GM19324 (cell line): ENCODE measurements around the gene APOL4.
"Not testable (repeated sequence)": the region's sequence is repeated elsewhere in the genome, so short reads cannot be mapped to it uniquely, and the experiment has no call there.

Experiments
- ATAC-seq: cut with Tn5 transposase; IDR thresholded peaks from one replicate; pipeline ENCODE4 v1.9.1; 2021; ENCODE audit warnings: mild to moderate bottlenecking, moderate library complexity; ENCODE audit not compliant: unreplicated experiment, low FRiP score

Gene APOL4

DNA sequence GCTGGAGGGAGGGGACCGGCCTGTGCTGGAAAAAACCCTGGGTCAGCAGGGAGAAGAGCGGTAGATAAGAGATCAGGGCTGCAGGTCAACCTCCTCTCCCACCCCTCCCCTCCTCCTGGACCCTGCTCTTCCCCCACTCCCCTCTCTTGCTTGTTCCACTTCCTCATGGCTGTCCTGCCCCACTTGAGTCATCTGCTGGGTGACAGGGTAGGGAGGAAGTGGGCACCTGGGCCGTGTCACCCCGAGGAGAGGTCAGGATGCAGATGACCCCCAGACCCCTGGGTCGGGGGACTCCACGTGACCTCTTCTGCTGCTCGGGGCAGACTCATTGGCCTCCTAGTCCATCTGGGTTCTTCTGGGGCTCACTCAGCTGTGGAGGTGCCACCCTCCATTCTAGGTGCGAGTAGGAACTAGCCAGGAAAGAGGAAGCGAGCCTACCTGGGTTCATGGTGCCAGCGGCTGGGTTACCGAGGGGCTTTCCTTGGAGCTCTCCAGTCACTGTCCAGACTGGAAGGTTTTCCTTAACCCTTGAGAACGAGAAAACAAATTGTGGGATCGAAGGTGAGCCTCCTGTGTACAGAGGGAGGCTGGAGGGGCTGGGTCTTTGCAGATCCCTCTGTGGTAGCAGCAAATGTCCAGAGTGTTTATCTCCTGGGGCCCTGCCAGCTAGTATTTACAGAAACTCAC lies 31.2 kb upstream of the APOL4 start:
- no peak for ATAC-seq

DNA sequence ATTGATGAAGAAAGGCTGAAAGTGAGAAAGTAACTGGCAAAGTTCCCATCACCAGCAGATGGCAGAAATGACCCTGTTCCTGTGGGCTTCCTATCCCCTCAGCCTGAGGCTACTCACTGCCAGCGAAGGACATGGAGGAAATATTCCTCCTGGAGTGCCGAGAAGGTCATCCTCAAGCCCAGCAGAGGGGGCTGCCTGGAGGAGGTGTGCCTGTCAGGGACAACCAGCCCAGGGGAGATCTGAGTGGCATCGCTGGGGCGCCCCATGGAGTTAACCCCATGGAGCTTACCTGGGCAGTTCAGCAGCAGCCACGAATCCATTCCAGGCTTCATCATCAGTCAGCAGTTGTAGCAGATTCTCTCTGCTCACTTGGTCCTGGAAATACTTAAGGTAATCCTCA lies 29.4 kb upstream of the APOL4 start:
- ATAC-seq: not testable (repeated sequence)

DNA sequence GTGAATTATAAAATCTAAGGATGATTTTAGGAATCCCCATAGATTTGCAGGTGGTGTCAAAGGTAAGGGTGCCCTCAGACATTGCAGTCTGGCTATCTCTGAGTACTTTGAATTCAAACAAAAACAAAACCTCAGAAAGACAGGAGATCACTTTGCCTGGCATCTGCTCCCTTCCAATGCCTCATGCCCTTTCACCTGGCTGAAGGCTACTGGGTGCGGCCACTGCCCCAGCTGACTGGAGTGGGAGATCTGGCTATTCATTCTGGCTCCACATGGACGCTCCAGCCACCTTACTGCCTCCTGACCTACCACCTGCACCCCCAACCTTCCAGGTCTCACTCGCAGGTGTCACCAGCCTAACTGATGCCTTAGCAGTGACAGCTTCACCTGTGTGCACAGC lies 28.0 kb upstream of the APOL4 start:
- ATAC-seq: not testable (repeated sequence)

DNA sequence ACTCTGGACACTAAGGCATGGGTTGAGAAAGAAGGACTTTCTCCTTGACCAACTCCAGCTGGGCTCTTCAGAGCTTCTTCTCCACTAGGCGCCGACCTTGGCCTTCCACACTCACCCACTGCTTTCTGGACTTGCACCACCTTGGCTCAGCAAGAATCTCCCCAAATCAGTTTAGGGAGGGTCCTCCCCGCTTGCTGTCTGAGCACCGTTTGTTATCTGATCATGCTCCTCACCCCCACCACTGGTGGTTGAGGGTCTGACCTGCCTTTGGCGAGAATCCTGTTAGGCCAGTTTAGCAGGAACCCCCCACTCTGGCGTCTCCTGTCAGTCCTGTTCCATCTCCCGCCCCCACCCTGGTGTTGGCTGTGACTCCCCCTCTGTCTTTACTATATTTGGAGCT lies 27.3 kb upstream of the APOL4 start:
- ATAC-seq: no peak

DNA sequence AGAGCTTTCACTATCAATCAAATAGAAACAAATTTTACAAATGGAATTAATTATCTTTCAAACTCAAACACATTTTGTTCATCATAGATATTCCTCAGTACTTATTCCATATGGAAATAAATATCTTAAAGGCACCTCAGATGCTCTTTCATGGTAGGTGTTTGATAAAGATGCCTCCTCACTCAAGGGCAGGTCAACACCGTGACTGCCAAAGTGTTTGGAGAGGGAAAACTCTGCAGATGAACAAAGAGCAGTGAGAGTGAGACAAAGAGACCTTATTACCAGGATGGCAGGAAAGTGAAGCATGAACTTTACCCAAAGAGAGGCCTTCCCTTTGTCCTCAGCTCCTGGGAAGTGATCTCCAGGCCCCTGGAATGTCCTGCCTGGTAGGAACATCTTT lies 26.8 kb upstream of the APOL4 start:
- not testable (repeated sequence) for ATAC-seq

DNA sequence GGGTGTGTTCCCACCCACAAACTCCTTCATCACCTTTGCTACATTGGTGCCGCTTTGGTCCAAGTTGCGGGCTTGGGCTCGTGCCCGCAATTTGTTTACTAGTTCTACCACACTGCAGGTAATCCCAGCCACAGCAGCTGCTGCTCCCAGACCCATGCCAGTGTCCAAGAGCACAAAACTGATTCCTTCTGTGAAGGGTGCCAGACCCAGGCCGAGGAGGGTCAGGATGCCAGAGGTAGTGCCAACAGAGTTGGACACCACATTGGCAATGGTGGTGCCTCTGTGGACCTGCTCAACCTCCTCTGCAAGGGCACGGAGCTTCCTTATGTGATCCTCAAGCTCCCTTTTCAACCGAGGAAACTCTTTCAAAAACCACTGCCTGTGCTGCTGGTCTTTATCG lies 26.2 kb upstream of the APOL4 start:
- ATAC-seq: no peak

DNA sequence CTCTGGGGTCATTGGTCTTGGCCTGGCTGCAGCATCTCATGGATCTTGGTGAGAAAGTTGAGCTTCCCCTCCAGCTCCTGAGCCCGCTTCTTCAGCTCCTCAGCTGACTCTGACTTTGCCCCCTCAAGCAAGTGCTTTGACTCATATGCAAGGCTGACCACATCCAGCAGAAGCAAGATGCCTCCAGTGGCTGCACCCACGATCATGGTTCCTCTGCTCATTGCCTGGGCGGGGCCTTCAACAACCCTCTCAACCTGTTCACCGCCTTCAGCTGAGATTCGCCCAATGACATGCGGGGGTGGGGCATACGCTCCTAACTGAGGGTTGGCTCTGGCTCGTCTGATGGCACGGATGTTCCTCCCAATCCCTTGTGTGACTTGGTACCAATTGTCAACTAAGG lies 25.8 kb upstream of the APOL4 start:
- no peak for ATAC-seq

DNA sequence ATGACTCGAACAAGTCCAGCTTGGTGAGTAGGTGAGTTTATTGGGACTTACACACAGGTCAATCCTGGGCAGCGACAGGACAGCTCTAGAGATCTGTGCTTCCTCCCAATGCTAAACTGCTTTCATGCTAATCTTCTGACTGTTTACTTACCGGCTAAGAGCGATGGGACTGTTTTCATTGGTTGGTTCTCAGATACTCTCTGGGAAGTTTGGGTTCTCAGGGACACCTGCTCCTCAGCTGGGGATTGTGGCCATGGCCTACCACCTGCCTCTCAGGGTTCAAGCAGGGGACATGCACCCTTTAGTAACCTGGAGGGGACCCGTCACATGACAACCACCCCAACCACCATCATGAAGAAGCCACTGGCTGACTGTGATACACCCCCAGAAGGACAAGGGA lies 24.6 kb upstream of the APOL4 start:
- no peak for ATAC-seq

DNA sequence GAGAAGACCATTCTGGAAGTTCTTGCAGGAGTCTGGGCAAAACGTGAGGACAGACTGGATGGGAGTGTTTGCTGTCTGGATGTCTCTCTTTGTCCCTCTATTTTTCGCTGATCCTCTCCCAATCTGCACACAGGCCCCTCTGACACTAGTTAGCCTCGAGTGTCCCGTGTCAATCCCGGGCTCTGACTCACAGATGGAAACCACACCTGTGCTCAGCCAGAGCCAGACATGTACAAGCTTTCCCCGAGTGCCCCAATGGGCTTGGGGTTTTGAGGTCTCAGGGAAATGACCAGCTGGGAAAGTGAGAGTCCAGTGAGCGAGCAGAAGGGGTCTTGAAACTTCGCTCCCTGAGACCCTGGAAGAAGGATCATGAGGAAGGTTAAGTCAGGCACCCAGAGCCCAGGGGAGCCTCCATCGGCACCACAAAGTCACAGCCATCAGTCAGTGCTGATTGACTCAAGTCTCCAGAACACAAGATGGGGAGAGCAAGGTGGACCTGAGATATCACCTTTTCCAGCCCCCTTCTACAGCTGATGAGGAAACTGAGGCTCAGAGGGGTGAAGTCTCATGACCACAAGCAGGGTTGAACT lies 23.8 kb upstream of the APOL4 start:
- no peak for ATAC-seq

DNA sequence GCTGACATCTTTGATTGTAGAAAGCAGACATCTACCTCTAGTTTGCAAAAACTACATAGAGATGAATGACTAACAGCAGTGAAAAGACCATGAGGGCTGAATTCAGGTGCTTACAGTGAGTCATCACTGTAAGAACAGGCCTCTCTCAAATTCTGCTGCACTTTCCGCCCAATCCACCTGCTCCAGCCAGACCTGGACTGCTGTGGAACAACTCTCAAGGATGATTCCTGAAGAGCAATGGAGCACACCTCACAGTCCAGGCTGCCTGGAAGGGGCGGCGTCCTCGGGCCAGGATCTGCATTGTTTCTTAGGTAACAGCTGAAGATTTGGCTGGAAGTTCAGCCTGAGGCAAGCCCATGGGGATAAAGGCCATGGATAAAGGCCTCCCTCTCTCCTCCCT lies 22.6 kb upstream of the APOL4 start:
- no peak for ATAC-seq

DNA sequence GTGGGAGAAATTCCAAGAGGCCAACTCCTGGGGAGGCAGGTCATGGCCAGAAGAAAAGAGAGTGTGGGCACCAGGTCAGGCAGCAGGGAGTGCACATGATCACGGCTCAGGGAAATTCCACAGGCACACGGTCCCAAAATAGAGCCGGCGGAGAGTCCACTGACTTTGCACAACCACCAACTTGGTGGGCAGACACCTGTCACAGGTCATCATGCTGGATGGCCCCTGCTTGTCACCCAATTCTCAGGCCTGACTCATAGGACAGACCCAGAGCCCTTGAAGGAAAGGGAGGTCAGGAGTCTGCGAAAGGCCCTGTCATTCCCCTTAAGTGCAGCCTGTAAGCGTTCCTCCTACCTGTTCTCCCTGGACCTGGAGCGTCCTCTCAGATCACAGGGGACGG lies 21.9 kb upstream of the APOL4 start:
- no peak for ATAC-seq

DNA sequence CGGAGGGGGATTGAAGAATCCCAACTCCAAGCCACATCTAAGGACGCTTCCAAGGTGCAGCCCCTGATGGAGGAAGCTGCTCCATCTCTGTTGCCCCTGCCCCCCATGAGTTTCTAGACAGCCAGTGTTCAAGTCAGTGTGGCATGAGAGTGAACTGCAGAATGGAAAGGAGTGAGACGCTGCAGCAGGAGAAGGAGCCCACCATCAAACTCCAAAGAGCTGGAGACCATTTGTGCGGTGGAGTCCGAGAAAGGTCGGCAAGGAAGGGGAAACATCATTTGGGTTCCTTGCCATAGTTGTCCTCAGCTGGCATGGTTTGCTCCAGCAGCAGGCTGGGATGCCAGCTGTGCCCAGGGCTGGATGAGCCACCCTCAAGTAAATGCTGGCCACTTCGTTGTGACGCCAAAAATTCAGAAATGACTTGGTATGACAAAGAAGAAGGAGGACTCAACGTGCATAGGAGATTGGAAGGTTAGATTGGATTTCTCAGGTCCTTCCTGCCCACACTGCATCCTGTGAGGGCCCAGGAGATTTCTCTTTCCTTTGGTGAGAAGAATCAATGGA lies 21.4 kb upstream of the APOL4 start:
- ATAC-seq: no peak

DNA sequence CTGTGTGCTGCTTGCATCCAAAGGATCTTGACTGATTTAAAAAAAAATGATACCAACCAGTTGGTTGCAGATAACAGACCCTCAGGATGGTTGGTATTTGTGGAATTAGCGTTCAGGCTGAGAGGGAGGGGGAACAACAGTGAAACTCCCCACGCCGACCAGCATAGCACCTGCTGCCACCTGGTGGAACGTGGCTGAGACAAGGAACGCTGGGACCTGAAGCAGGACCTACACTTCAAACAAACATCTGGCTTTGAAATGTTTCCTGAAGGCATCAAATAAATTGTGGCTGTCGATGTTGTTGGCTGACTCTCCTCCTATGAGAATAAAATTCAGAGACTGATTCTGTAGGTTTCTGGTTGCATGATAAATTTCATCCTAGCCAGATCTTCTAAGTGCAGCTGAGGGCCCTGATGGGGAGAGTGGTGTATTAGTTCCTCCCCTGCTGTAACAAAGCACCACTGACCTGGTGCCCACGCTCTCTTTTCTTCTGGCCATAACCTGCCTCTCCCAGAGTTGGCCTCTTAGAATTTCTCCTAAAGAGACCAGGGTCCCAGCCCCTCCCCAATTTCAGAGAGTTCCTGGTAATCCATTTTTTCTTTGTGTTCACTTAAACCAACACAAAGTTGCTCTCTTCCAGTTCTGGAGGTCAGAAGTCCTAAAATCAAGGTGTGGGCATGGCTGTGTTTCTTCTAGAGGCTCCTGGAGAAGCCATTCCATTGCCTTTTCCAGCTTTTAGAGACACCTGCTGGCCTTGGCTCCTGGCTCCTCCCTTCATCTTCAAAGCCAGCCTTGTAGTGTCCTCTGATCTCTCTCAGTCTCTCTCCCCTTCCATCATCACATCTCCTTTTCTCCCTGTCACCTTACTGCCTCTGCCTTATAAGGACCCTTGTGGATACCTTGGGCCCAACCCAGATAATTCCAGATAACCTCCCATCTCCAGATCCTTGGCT lies 20.5 kb upstream of the APOL4 start:
- no peak for ATAC-seq

DNA sequence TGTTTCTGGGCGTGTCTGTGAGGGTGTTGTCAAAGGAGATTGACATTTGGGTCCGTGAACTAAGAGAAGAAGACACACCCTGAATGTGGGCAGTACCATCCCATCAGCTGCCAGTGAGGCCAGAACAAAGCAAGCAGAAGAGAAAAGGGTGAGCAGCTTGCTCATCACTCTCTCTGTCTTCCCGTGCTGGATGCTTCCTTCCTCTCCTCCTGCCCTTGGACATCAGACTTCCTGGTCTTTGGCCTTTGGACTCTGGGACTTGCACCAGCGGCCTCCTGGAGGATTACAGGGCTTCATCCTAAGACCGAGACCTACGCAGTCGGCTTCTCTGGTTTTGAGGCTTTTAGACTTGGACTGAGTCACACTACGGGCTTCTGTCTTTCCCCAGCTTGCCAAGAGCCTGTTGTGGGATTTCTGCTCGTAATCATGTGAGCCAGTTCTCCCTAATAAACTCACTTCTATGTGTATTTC lies 18.9 kb upstream of the APOL4 start:
- no peak for ATAC-seq

DNA sequence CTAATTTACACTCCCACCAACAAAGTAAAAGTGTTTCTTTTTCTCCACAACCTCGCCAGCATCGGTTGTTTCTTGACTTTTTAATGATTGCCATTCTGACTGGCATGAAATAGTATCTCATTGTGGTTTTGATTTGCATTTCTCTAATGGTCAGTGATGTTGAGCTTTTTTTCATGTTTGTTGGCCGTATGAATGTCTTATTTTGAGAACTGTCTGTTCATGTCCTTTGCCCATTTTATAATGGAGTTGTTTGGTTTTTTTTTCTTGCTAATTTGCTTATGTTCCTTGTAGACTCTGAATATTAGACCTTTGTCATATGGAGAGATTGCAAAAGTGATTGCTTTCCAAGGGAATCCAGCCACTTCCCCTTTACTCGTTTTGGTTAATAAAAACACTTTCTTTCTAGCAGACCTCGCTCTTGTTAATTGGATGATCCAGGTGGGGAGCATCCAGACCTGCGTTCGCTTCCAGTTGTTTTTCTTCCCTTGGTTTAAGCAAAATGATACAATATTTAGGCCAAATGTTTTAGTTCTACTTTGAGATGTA lies 17.1 kb upstream of the APOL4 start:
- ATAC-seq: no peak

DNA sequence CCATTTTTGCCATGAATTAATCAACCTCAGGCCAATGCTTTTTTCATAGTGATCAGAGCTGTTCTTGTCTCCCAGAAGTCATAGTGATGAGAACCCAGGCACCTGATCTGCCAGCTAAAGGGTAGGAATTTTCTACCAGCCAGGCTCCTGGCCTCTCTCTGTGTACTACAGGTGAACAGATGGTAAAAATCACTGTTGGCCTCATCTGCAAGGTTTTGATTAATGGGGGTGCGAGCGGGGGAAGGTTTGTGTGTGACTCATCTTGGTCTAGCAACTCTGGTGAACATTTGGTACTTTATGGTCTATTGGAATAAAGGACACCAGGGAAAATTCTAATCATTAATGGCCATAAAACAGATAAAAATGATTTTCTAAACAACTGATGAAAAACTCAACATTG lies 14.4 kb upstream of the APOL4 start:
- no peak for ATAC-seq

DNA sequence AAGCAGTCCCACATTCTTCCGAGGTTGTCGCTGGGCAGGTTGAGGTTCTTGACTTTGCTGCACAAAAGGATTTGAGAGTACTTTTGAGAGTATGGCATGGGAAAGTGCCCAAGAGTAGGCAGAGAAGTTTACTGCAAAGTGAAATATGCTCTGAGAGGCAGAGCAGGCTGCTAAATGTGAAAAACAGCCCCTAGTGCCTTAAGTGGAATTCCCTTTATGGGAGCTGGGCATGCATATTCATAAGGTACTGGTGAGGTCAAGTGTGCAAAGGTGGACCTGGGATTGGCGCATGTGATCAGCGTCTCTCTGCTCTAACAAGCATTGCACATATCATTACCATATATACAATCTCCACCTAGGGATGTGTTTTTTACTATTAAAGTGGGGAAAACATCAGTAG lies 12.0 kb upstream of the APOL4 start:
- no peak for ATAC-seq

DNA sequence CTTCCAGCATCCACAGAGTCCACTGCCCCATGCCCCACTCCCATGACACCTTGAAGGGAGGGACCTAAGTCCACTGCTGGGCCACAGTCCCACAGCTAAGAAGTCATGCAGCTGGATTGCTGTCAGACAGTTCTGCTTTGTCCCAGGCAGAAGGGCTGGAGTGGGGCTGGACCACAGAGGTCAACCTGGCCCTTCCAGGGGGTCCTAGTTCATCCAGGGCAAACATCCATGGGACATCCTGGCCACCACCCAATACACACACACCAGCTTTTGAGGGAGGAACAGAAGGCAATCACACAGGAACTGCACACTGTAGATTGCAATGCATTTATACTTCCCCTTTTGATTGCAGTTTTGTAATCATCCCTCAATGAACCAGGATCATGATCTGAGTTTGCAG lies 11.3 kb upstream of the APOL4 start:
- no peak for ATAC-seq

DNA sequence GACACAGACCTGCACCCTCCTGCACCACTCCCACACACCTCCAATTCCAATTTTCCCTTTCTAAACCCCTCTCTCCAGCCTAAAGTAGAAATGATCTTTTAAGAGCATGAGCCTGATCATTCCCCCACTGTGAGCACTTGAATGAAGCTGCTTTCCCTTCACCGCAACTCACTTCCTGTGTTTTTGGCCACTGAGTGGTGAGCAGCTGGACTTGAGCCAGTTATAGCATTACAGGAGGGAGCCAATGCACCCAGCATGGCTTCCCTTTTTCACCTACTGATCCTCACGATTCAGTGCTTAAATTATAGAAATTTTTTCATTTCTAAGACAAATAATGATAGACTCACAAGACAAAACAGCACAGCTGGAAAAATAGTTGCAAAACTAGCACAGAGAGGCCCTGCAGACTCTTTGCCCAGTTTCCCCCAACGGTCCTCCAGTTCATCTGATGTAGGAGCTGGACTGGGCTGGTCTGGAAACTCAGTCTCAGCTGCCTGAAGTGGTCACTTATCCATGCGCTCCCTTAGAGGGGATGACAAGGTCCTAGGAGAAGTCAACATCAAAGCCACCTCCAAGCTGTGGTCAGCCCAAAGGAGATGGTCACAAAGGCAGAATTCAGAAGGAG lies 9.7 kb upstream of the APOL4 start:
- no peak for ATAC-seq

DNA sequence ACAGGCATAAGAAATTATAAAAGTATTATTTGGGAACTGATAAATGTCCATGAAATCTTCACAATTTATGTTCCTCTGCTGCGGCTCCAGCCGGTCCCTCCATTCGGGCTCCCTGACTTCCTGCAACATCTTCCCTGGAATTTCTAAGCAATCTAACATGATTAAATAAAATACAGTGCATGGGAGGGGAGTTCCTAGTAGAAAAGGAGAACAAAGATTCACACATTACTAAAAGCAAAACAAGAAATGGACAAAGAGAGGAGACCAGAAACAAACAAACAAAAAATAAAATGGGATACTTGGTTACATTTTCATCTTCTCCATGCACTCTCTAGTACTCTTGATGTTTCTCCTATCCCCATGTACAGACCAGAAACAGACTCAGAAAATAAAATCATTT lies 8.6 kb upstream of the APOL4 start:
- ATAC-seq: no peak
